ENCODE results near the gene IGF2BP2.

The IGF2BP2 gene

GRCh38 chr3:185764980-185765370, 59.9 kb downstream of the IGF2BP2 start:
- in situ Hi-C loops (cut with HindIII; ENCODE audit: low pct_ligation_motif_present, low sequenced_read_pairs): no loop called here
- no peaks in the 10 kb centered on the region for H3K27me3 ChIP-seq (replicated peaks)
- peak overlapping the region; percentile 71 for H3K27ac ChIP-seq

GRCh38 chr3:185764163-185764979, 60.5 kb downstream of the IGF2BP2 start:
- Histone ChIP-seq H3K27ac (peak overlapping the region; percentile 71), H3K4me3 (ENCODE audit: low read depth, low read length) (no peak overlapping the region), H3K36me3 (replicated peaks) (no peaks in the 10 kb centered on the region), H3K27me3 (replicated peaks) (no peaks in the 10 kb centered on the region)
- TF ChIP-seq CTCF (IDR thresholded peaks at IDR 0.05; ENCODE audit: low read depth, low read length, missing control alignments): no peak
- peak; percentile 47 for DNase-seq
- in situ Hi-C loops (cut with HindIII; ENCODE audit: low pct_ligation_motif_present, low sequenced_read_pairs): no loop called here

More at GRCh38 chr3:185764980-185765370, 59.9 kb downstream of the IGF2BP2 start:
- no peak overlapping the region for H3K4me3 ChIP-seq (ENCODE audit: low read depth, low read length)
- no peaks in the 10 kb centered on the region for H3K36me3 ChIP-seq (replicated peaks)
- no peak for DNase-seq
- no peak for TF ChIP-seq CTCF (IDR thresholded peaks at IDR 0.05; ENCODE audit: low read depth, low read length, missing control alignments)

GRCh38 chr3:185763347-185764005, 61.4 kb downstream of the IGF2BP2 start:
- Histone ChIP-seq H3K4me3 (ENCODE audit: low read depth, low read length) (no peak overlapping the region), H3K27ac (peak overlapping the region; percentile 71), H3K27me3 (replicated peaks) (no peaks in the 10 kb centered on the region), H3K36me3 (replicated peaks) (no peaks in the 10 kb centered on the region)
- peak; percentile 55 for DNase-seq
- in situ Hi-C loops (cut with HindIII; ENCODE audit: low pct_ligation_motif_present, low sequenced_read_pairs): no loop called here
- TF ChIP-seq CTCF (IDR thresholded peaks at IDR 0.05; ENCODE audit: low read depth, low read length, missing control alignments): no peak

GRCh38 chr3:185760550-185760949, 64.3 kb downstream of the IGF2BP2 start:
- no peak for DNase-seq
- Histone ChIP-seq H3K27me3 (replicated peaks) (no peaks in the 10 kb centered on the region), H3K36me3 (replicated peaks) (peaks cover 9% of the 10 kb centered on the region), H3K27ac (no peak overlapping the region), H3K4me3 (ENCODE audit: low read depth, low read length) (peak overlapping the region; percentile 6)
- in situ Hi-C loops (cut with HindIII; ENCODE audit: low pct_ligation_motif_present, low sequenced_read_pairs): no loop called here
- TF ChIP-seq CTCF (IDR thresholded peaks at IDR 0.05; ENCODE audit: low read depth, low read length, missing control alignments): no peak

- no peak for TF ChIP-seq CTCF (IDR thresholded peaks at IDR 0.05; ENCODE audit: low read depth, low read length, missing control alignments)
- Histone ChIP-seq H3K36me3 (replicated peaks) (peaks cover 10% of the 10 kb centered on the region), H3K27ac (no peak overlapping the region), H3K4me3 (ENCODE audit: low read depth, low read length) (no peak overlapping the region), H3K27me3 (replicated peaks) (no peaks in the 10 kb centered on the region)
- in situ Hi-C loops (cut with HindIII; ENCODE audit: low pct_ligation_motif_present, low sequenced_read_pairs): no loop called here
- DNase-seq: no peak
These were observed 64.8 kb downstream of the IGF2BP2 start for GRCh38 chr3:185760088-185760487.

All from brain microvascular endothelial cell (primary cell).